Activated CD8-positive, alpha-beta T cell treated with anti-CD3 and anti-CD28 coated beads for 36 hours (primary cell): ENCODE results near the gene CACNA2D3. TPM values are rescaled to one million over a fixed set of nuclear protein-coding genes. Genes with fewer than 3 reads are reported as not detected.

Experiments
- ATAC-seq: fragments of 200-7000 bp; cut with Tn5 transposase; one replicate; pipeline ENCODE4 v1.10.0; 2021; ENCODE audit warnings: mild to moderate bottlenecking, moderate library complexity
- CTCF ChIA-PET: fragments of 350-600 bp; sonication (Branson Sonifier 250); formaldehyde crosslinking; loops from one replicate; lab custom pipeline; 2021; ENCODE audit warnings: antibody characterized with exemption; lab: Charles Lee
- POLR2A ChIA-PET: fragments of 350-600 bp; sonication (Branson Sonifier 250); formaldehyde crosslinking; loops from one replicate; lab custom pipeline; 2021; ENCODE audit warnings: antibody characterized with exemption; lab: Charles Lee
- DNase-seq: peaks from one replicate; pipeline ENCODE4 v3.0.0-alpha.2; 2020
- H3K27ac Mint-ChIP-seq: one replicate; pipeline ENCODE4 v1.8.0; 2021; ENCODE audit warnings: mild to moderate bottlenecking, mixed read lengths
- H3K27me3 Mint-ChIP-seq: one replicate; pipeline ENCODE4 v1.8.0; 2021; ENCODE audit warnings: mixed read lengths
- H3K36me3 Mint-ChIP-seq: one replicate; pipeline ENCODE4 v1.8.0; 2021; ENCODE audit warnings: low read depth, mixed read lengths
- H3K4me1 Mint-ChIP-seq: one replicate; pipeline ENCODE4 v1.8.0; 2021; ENCODE audit warnings: low read depth, mixed read lengths
- H3K4me3 Mint-ChIP-seq: one replicate; pipeline ENCODE4 v1.8.0; 2021; ENCODE audit warnings: mild to moderate bottlenecking, moderate library complexity, mixed read lengths
- H3K9me3 Mint-ChIP-seq: one replicate; pipeline ENCODE4 v1.8.0; 2021; ENCODE audit warnings: mixed read lengths
- intact Hi-C: fragments of 100-400 bp; cut with micrococcal nuclease; formaldehyde crosslinking; loops from one replicate; pipeline ENCODE4 v1.10.0; 2022
- total RNA-seq, 2 experiments: library from RNA; stranded (reverse); gene quantifications; one replicate each; pipeline ENCODE4 v1.2.3, GENCODE V29; 2021
- TF ChIP-seq, protein P1 (sequence below): fragments of 200-600 bp; IDR thresholded peaks from one replicate; pipeline ENCODE4 v1.8.0; 2022; ENCODE audit warnings: antibody characterized with exemption, mild to moderate bottlenecking

Gene CACNA2D3
- total RNA-seq, 2 experiments from 2014 or later = not detected

DNA sequence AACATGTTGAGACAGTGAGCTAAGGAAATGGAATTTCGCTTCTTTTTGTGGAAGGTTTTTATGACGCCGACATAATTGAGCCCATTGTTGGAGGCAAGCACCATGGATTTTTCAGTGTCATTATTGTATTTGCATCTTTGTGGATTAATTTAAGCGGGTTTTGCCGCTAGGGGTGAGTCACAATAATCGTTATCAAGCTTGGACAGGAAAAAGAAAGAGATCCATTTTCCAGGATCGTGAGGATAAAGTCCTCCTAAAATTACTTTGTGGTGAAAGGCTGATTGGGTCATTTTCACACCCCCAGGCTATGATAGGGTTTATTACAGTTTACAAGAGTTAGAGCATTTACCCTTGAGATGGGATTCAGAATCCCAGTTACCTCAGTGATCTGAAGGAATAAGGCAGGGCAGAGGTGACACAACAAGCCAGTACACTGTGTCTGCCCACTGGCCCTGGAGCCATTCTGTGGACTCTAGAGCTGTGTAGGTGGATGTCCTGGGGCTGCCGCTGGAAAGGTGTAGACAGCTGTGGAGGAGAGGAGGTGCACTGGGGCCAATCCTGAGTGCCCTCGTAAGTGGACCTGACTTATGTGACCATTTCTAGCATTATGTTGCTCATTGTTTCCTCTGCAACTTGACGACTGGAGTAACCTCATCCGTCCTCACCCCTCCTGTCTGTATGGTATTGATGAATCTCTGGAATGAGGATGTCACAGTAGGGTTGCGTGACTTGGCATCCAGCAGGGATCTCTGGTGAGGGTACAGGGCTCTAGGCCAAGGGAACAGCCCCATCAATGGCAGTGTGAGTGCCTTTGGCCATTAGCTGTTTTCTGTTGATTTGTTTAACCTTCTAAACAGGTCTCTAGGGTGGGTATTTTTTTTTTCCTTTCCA is 435.4 kb downstream of the CACNA2D3 start:
- intact Hi-C loops = no loop called here
- no peak for ATAC-seq
- DNase-seq = no peak
- H3K27me3 Mint-ChIP-seq = no peaks in the 10 kb centered on the region
- POLR2A ChIA-PET = no interaction called here
- H3K36me3 Mint-ChIP-seq = no peaks in the 10 kb centered on the region
- no peak overlapping the region for H3K4me3 Mint-ChIP-seq
- no peaks in the 10 kb centered on the region for H3K4me1 Mint-ChIP-seq
- H3K9me3 Mint-ChIP-seq = peaks cover 1% of the 10 kb centered on the region
- TF ChIP-seq, protein P1, sequence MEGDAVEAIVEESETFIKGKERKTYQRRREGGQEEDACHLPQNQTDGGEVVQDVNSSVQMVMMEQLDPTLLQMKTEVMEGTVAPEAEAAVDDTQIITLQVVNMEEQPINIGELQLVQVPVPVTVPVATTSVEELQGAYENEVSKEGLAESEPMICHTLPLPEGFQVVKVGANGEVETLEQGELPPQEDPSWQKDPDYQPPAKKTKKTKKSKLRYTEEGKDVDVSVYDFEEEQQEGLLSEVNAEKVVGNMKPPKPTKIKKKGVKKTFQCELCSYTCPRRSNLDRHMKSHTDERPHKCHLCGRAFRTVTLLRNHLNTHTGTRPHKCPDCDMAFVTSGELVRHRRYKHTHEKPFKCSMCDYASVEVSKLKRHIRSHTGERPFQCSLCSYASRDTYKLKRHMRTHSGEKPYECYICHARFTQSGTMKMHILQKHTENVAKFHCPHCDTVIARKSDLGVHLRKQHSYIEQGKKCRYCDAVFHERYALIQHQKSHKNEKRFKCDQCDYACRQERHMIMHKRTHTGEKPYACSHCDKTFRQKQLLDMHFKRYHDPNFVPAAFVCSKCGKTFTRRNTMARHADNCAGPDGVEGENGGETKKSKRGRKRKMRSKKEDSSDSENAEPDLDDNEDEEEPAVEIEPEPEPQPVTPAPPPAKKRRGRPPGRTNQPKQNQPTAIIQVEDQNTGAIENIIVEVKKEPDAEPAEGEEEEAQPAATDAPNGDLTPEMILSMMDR = no peak
- CTCF ChIA-PET = no interaction called here
- H3K27ac Mint-ChIP-seq = no peak overlapping the region

DNA sequence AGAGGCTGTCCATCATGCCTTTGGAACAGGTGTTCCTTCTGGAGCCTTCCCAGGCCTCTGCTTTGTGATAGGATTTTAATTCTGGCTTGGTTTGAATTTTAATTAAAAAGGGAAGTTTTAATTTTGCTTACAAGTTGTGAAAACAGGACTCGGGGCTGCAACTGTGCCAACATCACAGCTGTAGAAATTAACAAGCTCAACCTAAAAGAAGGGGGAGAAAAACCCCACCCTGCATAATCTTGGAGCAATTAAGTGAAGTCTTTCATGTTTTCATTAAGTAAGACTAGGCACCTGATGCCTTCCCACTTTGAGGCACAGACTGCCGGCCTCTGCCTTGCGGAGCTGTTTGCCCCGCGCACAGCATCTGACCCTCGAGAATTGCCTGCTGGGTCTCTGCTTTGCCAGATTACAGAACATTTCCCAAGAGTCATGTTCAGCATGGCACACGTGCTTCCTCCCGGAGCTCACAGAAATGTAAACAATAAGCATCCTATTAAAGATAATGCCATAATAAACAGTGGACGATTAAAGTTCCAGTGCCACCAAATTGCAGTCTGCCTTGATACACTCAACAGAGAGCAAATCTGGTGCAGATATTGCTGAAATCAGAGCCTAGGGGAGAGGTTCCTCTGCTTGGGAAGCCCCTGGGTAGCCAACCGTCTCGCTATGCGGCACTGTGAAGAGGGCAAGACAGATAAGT is 441.3 kb downstream of the CACNA2D3 start:
- Mint-ChIP-seq H3K27me3 (no peaks in the 10 kb centered on the region), H3K9me3 (peaks cover 1% of the 10 kb centered on the region), H3K4me1 (no peaks in the 10 kb centered on the region), H3K36me3 (no peaks in the 10 kb centered on the region), H3K27ac (no peak overlapping the region), H3K4me3 (no peak overlapping the region)
- ATAC-seq (no peak), DNase-seq (no peak)
- ChIA-PET CTCF (no interaction called here), POLR2A (no interaction called here)
- intact Hi-C loops = no loop called here
- TF ChIP-seq, protein P1 = no peak

DNA sequence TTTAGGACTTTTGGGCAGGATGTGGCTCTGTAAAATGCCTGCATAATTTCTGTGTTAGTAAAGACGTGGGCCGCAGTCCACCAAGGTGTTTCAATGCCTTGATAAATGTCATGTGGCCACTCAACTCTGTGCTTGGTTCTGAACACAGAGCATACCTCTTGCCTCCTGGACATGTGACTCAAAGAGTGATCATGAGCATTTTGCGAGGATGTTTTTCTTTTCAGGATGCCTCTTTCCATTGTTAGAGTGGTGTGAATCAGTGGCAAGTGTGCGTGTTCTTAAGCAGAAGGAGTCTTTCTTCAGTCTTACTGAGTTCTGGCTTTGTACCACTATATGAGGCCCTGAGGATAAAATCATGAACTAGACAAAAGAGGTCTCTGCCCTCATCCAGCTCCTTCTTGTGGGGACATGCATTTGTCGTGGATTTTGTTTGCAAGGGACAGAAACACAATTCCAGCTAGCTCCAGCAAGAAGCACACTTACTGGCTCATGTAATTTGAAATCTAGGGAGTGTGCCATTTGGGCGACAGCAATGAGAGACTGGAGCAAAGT is 442.1 kb downstream of the CACNA2D3 start:
- intact Hi-C loops = no loop called here
- DNase-seq (no peak), ATAC-seq (no peak)
- Mint-ChIP-seq H3K27ac (no peak overlapping the region), H3K4me3 (no peak overlapping the region), H3K36me3 (no peaks in the 10 kb centered on the region), H3K27me3 (no peaks in the 10 kb centered on the region), H3K9me3 (peaks cover 1% of the 10 kb centered on the region), H3K4me1 (no peaks in the 10 kb centered on the region)
- CTCF ChIA-PET = no interaction called here
- TF ChIP-seq, protein P1 = no peak
- POLR2A ChIA-PET = no interaction called here

DNA sequence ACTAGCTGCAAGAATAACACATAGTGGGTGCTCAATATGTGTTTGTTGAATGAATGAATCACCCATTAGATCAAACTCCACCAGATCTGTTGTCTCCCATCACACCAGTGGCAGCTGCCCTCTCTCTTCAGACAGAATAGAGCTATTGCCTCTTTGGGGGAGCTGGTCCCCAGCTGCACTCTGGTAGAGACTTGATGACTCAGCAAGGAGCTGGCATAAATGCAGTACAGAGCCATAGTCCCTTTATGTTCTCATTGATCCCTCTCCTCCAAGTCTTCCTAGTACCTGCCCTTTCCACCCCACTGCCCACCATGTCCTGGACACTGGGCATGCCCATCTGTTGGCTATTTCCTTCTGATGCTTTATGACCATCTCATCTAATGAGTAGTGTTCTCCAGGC is 443.6 kb downstream of the CACNA2D3 start:
- CTCF ChIA-PET = no interaction called here
- DNase-seq = no peak
- no peaks in the 10 kb centered on the region for H3K9me3 Mint-ChIP-seq

More for the DNA sequence above, 443.6 kb downstream of the CACNA2D3 start:
- ATAC-seq = no peak
- intact Hi-C loops = no loop called here
- Mint-ChIP-seq H3K4me3 (no peak overlapping the region), H3K27me3 (no peaks in the 10 kb centered on the region), H3K27ac (no peak overlapping the region), H3K36me3 (no peaks in the 10 kb centered on the region), H3K4me1 (no peaks in the 10 kb centered on the region)
- POLR2A ChIA-PET = no interaction called here
- TF ChIP-seq, protein P1 = no peak
